Measurements from ENCODE around the gene GRHPR.

- no peak for TF ChIP-seq POLR2AphosphoS5 (IDR thresholded peaks at IDR 0.05)
- TF ChIP-seq CTCF (IDR thresholded peaks at IDR 0.05) = no peak
- no peak for TF ChIP-seq POLR2A (IDR thresholded peaks at IDR 0.05; ENCODE audit: low read depth)
Measured at GRCh38 chr9:37456817-37457216, 34.3 kb downstream of the GRHPR start.

Data from esophagus muscularis mucosa (tissue), 3 donors.